ENCODE data around the gene MAGEA2. TPM values are rescaled to one million over a fixed set of nuclear protein-coding genes. Genes with fewer than 3 reads are reported as not detected.

The MAGEA2 gene
- total RNA-seq (2022; extraction: Qiagen RNA extraction) = 0.12 to 0.27 TPM in 2 of 5 replicates, not detected in the others

GRCh38 chrX:152753686-152754650 is at the start of gene MAGEA2:
Gene MAGEA2 (minus strand): TSS chrX:152753842. CDS start chrX:152751363, 2,479 bp downstream.

GRCh38 chrX:152769549-152770289 is 16.1 kb upstream of the MAGEA2 start, which contains the start of gene MAGEA6:
Gene MAGEA6 (minus strand): TSS chrX:152769689. CDS start chrX:152767650, 2,039 bp downstream.

GRCh38 chrX:152758918-152759317 is 5.3 kb upstream of the MAGEA2 start, which contains the start of gene CSAG3:
Gene CSAG3 (plus strand): TSS chrX:152759218.

GRCh38 chrX:152733261-152733975 is 20.2 kb downstream of the MAGEA2 start, which contains the start of the genes CSAG1 and MAGEA12:
Gene CSAG1 (minus strand): TSS chrX:152733721. CDS start chrX:152732460, 1,261 bp downstream.
Gene MAGEA12 (plus strand): TSS chrX:152733757. CDS start chrX:152736162, 2,405 bp downstream.

GRCh38 chrX:152713815-152714787 is 39.5 kb downstream of the MAGEA2 start, which contains the start of gene MAGEA2B:
Gene MAGEA2B (plus strand): TSS chrX:152714628. CDS start chrX:152717107, 2,479 bp downstream.

GRCh38 chrX:152709173-152709572 is 44.5 kb downstream of the MAGEA2 start, which contains the start of gene CSAG2:
Gene CSAG2 (minus strand): TSS chrX:152709273. CDS start chrX:152709112, 161 bp downstream.

Other genes starting within 250 kb of the MAGEA2 start
- 0.16 to 0.22 TPM (median 0.18 TPM) in 5 replicates for gene GABRQ, start 115.9 kb downstream of the MAGEA2 start, total RNA-seq (2022; extraction: Qiagen RNA extraction)
- 2.8 to 4.1 TPM (median 3.2 TPM) in 5 replicates for gene MAGEA3, start 55.0 kb downstream of the MAGEA2 start, total RNA-seq (2022; extraction: Qiagen RNA extraction)
- not detected in 5 replicates for gene CSAG2, start 44.6 kb downstream of the MAGEA2 start, total RNA-seq (2022; extraction: Qiagen RNA extraction)
- 0.19 TPM in 1 of 5 replicates, not detected in the others for gene MAGEA2B, start 39.2 kb downstream of the MAGEA2 start, total RNA-seq (2022; extraction: Qiagen RNA extraction)
- 0.26 to 0.92 TPM (median 0.43 TPM) in 4 of 5 replicates, not detected in the other for gene CSAG1, start 20.1 kb downstream of the MAGEA2 start, total RNA-seq (2022; extraction: Qiagen RNA extraction)
- 0.11 to 0.26 TPM (median 0.15 TPM) in 5 replicates for gene MAGEA12, start 20.1 kb downstream of the MAGEA2 start, total RNA-seq (2022; extraction: Qiagen RNA extraction)
- not detected in 5 replicates for gene CSAG3, start 5.4 kb upstream of the MAGEA2 start, total RNA-seq (2022; extraction: Qiagen RNA extraction)
- 11.3 to 13.3 TPM (median 12.0 TPM) in 5 replicates for gene MAGEA6, start 15.8 kb upstream of the MAGEA2 start, total RNA-seq (2022; extraction: Qiagen RNA extraction)
- 68.6 to 94.0 TPM (median 73.6 TPM) in 5 replicates for gene CETN2, start 76.9 kb upstream of the MAGEA2 start, total RNA-seq (2022; extraction: Qiagen RNA extraction)
- gene NSDHL, start 77.2 kb upstream of the MAGEA2 start, total RNA-seq (2022; extraction: Qiagen RNA extraction) = 40.7 to 44.6 TPM (median 42.8 TPM) in 5 replicates
- 6.9 to 8.3 TPM (median 7.4 TPM) in 5 replicates for gene ZNF185, start 144.2 kb upstream of the MAGEA2 start, total RNA-seq (2022; extraction: Qiagen RNA extraction)
- gene PNMA5, start 240.3 kb upstream of the MAGEA2 start, total RNA-seq (2022; extraction: Qiagen RNA extraction) = not detected in 5 replicates